B cell (primary cell): ENCODE results near the gene HYI.

Experiments used
- CTCF ChIP-seq: fragments of 200-600 bp; IDR thresholded peaks from one replicate; pipeline ENCODE4 v1.8.0; 2022; ENCODE audit warnings: antibody characterized with exemption, mild to moderate bottlenecking
- EZH2 ChIP-seq: IDR thresholded peaks from 2 replicates; pipeline ENCODE4 v1.6.1; 2012; ENCODE audit warnings: borderline replicate concordance, low read depth, mild to moderate bottlenecking, moderate library complexity, low read length; ENCODE audit not compliant: insufficient read depth, poor library complexity, severe bottlenecking

- TF ChIP-seq CTCF (no peak), EZH2 (no peak)
These were observed 2.6 kb downstream of the HYI start for GRCh38 chr1:43451157-43451591.
